H1 (cell line): Measurements from ENCODE around the gene MOV10L1.

Experiments used
- EP300 ChIP-seq, 2 experiments: IDR thresholded peaks; 1 replicate in 1 of 2; 2 replicates in 1 of 2; pipeline ENCODE4 v1.6.1; 2011 to 2012; ENCODE audit warnings: low read depth in 2 of 2, low read length in 2 of 2, mild to moderate bottlenecking in 2 of 2, borderline replicate concordance in 1 of 2, inconsistent platforms in 1 of 2, moderate library complexity in 1 of 2
- JUND ChIP-seq: IDR thresholded peaks from 2 replicates; pipeline ENCODE4 v1.6.1; 2011; ENCODE audit warnings: mild to moderate bottlenecking, improper control_type of control experiment, low read length

GRCh38 chr22:50167689-50168489, 78.1 kb downstream of the MOV10L1 start:
- no peak for TF ChIP-seq JUND
- TF ChIP-seq EP300 (IDR thresholded peaks at IDR 0.05; ENCODE audit: borderline replicate concordance in 1 of 2, low read depth in 2 of 2, low read length in 2 of 2): no peak
